Kidney epithelial cell (primary cell): ENCODE data around the gene ALCAM. TPM values are rescaled to one million over a fixed set of nuclear protein-coding genes. Genes with fewer than 3 reads are reported as not detected.

ENCODE experiments used
- DNase-seq: peaks from one replicate; pipeline ENCODE4 v3.0.0-alpha.2; 2010; ENCODE audit warnings: low read depth
- H3K27me3 ChIP-seq: 2 replicates; pipeline ENCODE4 v1.6.0; 2011; ENCODE audit warnings: low read length; ENCODE audit not compliant: control insufficient read depth, insufficient read depth
- H3K36me3 ChIP-seq: 2 replicates; pipeline ENCODE4 v1.5.1; 2011; ENCODE audit warnings: low read length; ENCODE audit not compliant: control insufficient read depth, insufficient read depth
- H3K4me3 ChIP-seq: 2 replicates; pipeline ENCODE4 v1.5.1; 2011; ENCODE audit warnings: low read depth, mild to moderate bottlenecking, control low read depth, low read length
- total RNA-seq: library from RNA; depleted of rRNA; stranded (reverse); fragments of >200 nt; gene quantifications from 2 replicates; pipeline ENCODE4 v1.2.3, GENCODE V29; 2015
- TF ChIP-seq, protein P1 (sequence below): IDR thresholded peaks from 2 replicates; pipeline ENCODE4 v1.5.1; 2011; ENCODE audit warnings: mild to moderate bottlenecking, moderate library complexity, low read length, control low read depth, inconsistent platforms; ENCODE audit not compliant: insufficient read depth, poor library complexity, severe bottlenecking

ALCAM gene
- total RNA-seq, 1 donor from 2014 or later, result 82.3 TPM

DNA sequence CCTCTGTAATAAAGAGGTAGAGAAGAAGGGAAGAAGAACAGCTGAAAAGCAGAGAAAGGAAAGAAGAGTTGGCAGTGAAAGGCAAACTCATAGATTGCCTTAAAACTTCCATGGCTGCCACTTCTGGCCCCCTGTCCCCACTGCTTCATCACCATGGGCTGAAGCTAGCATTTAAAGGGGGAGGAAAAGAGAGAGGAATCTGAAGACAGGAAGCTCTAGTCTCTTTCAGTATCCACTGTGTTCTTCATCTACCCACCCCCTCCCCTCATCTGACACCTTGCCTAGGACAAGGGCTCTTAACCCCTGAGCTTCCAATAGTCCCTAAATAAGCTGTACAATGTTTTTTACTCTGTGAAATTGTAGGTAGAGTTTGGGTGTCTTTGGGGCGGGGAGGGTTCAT is 60.6 kb downstream of the ALCAM start:
- Histone ChIP-seq H3K4me3 (no peak overlapping the region), H3K36me3 (no peaks in the 10 kb centered on the region), H3K27me3 (no peaks in the 10 kb centered on the region)
- TF ChIP-seq, protein P1, sequence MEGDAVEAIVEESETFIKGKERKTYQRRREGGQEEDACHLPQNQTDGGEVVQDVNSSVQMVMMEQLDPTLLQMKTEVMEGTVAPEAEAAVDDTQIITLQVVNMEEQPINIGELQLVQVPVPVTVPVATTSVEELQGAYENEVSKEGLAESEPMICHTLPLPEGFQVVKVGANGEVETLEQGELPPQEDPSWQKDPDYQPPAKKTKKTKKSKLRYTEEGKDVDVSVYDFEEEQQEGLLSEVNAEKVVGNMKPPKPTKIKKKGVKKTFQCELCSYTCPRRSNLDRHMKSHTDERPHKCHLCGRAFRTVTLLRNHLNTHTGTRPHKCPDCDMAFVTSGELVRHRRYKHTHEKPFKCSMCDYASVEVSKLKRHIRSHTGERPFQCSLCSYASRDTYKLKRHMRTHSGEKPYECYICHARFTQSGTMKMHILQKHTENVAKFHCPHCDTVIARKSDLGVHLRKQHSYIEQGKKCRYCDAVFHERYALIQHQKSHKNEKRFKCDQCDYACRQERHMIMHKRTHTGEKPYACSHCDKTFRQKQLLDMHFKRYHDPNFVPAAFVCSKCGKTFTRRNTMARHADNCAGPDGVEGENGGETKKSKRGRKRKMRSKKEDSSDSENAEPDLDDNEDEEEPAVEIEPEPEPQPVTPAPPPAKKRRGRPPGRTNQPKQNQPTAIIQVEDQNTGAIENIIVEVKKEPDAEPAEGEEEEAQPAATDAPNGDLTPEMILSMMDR, result no peak
- no peak for DNase-seq

DNA sequence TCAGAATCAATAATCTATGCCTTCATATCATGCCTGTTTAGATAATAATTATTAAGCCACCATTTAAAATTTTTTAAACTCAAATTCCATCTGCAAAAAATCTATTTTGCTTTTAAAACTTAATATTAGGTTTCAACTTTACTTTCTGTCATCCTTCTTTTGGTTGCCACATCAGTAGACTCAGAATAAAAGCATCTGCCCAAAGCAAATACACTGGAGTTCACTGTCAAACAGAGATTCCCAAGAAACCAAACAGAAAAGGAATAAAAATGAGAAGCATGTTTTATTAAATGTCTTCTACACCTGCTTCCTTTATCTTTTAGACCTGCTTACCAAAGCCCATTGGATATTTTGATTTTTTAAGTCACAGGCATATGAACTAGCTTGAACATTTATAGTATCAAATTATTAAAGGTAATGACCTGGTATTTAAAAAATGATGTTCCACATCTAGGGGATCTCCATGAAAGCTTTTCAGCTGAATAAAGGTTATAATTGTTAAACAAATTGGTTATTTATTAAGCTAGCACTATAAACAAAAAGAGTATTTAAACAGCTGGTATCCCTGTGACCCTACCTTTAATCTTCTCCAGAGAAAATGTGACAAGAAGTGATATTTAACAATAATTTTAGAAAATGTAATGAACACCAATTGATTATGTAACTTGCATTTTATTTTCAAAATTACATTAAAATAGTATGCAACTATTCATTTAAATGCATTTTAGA is 62.5 kb downstream of the ALCAM start:
- TF ChIP-seq, protein P1, result no peak
- no peaks in the 10 kb centered on the region for H3K36me3 ChIP-seq
- no peaks in the 10 kb centered on the region for H3K27me3 ChIP-seq
- no peak overlapping the region for H3K4me3 ChIP-seq
- DNase-seq, result no peak

DNA sequence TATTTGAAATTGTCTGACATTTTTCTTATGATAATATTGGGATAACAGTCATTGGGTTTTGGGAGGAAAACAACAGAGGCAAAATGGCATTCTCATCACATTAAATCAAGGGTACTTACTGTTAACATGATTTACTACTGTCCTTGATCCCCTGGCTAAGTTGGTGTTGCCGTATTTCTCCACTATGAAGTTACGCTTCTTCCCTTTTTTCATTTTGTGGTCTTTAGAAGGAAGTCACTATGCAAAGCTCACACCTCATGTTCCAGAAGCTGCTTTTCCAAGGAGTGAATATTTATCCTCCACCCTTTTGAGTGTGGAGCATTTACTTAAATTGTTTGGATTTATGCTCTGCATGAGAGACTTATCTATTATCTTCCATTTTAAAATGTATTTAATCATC is 63.7 kb downstream of the ALCAM start:
- H3K27me3 ChIP-seq, result no peaks in the 10 kb centered on the region
- TF ChIP-seq, protein P1, result no peak
- no peak overlapping the region for H3K4me3 ChIP-seq
- no peak for DNase-seq
- H3K36me3 ChIP-seq, result no peaks in the 10 kb centered on the region

GRCh38 chr3:105431200-105431599 is 64.5 kb downstream of the ALCAM start:
- H3K27me3 ChIP-seq, result no peaks in the 10 kb centered on the region
- H3K4me3 ChIP-seq, result no peak overlapping the region
- no peak for DNase-seq
- H3K36me3 ChIP-seq, result no peaks in the 10 kb centered on the region
- TF ChIP-seq, protein P1, result no peak

GRCh38 chr3:105435277-105435676 is 68.6 kb downstream of the ALCAM start:
- Histone ChIP-seq H3K36me3 (no peaks in the 10 kb centered on the region), H3K27me3 (no peaks in the 10 kb centered on the region), H3K4me3 (no peak overlapping the region)
- no peak for DNase-seq
- TF ChIP-seq, protein P1, result no peak

DNA sequence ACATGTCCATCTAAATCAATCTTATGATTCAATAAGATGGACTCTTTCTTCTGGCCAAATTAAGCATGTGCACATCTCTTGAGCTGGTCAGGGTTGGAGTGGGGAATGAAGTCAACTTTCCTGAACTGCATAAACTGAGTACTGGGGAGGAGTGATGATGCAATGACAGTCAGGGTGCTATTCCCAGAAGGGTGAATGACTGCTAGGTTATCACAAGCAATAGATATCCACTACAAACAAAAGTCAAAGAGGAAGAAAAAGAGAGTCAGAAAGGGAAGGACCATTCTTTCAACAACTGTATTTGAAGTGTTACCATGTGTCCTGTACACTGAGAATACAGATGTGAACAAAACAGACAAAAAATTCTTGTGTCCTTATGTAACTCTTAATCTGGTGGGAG is 70.0 kb downstream of the ALCAM start:
- no peak for DNase-seq
- H3K4me3 ChIP-seq, result no peak overlapping the region
- no peaks in the 10 kb centered on the region for H3K36me3 ChIP-seq
- no peaks in the 10 kb centered on the region for H3K27me3 ChIP-seq
- TF ChIP-seq, protein P1, result no peak
